A673 (cell line): Measurements from ENCODE around the gene GIGYF2. TPM values are rescaled to one million over a fixed set of nuclear protein-coding genes. Genes with fewer than 3 reads are reported as not detected.

Experiments
- BruUV-seq: library from RNA; stranded (reverse); fragments of 400-500 nt; replicated peaks from 2 replicates; lab custom pipeline; 2021; lab: Mats Ljungman, UMichigan
- CTCF ChIA-PET: fragments of 300-600 bp; sonication (Branson Sonifier 250); formaldehyde crosslinking; loops from one replicate; lab custom pipeline; 2022; ENCODE audit warnings: antibody characterized with exemption; lab: Charles Lee
- POLR2A ChIA-PET: fragments of 300-600 bp; sonication (Branson Sonifier 250); formaldehyde crosslinking; loops from one replicate; lab custom pipeline; 2022; ENCODE audit warnings: antibody characterized with exemption; ENCODE audit not compliant: low non-redundant PET; lab: Charles Lee
- DNase-seq: peaks from one replicate; pipeline ENCODE4 v3.0.0-alpha.2; 2015; ENCODE audit warnings: low spot score
- H3K27ac ChIP-seq: fragments of 200-600 bp; sonication (generic); 2 replicates; pipeline ENCODE4 v1.5.1; 2016; ENCODE audit warnings: mixed run types, low read depth, mild to moderate bottlenecking, mixed read lengths, antibody characterized with exemption, low read length; ENCODE audit not compliant: poor library complexity, severe bottlenecking
- H3K27me3 ChIP-seq: fragments of 200-600 bp; sonication (generic); replicated peaks from 2 replicates; pipeline ENCODE4 v1.6.1; 2017; ENCODE audit warnings: mixed run types, low read depth, mild to moderate bottlenecking, mixed read lengths, antibody characterized with exemption, low read length; ENCODE audit not compliant: insufficient read depth, poor library complexity
- H3K36me3 ChIP-seq: fragments of 200-600 bp; sonication (generic); 2 replicates; pipeline ENCODE4 v1.6.1; 2016; ENCODE audit warnings: mixed run types, mild to moderate bottlenecking, mixed read lengths, antibody characterized with exemption, low read length; ENCODE audit not compliant: insufficient read depth, poor library complexity, severe bottlenecking
- H3K4me1 ChIP-seq: fragments of 200-600 bp; sonication (generic); 2 replicates; pipeline ENCODE4 v1.6.1; 2017; ENCODE audit warnings: mixed run types, mild to moderate bottlenecking, mixed read lengths, antibody characterized with exemption, low read length; ENCODE audit not compliant: insufficient read depth, poor library complexity, severe bottlenecking
- H3K4me3 ChIP-seq: fragments of 200-600 bp; sonication (generic); 2 replicates; pipeline ENCODE4 v1.5.1; 2016; ENCODE audit warnings: low read depth, mixed run types, mild to moderate bottlenecking, mixed read lengths, low read length; ENCODE audit not compliant: poor library complexity, severe bottlenecking
- H3K9me3 ChIP-seq: fragments of 200-600 bp; sonication (generic); 2 replicates; pipeline ENCODE4 v1.6.1; 2016; ENCODE audit warnings: mixed run types, low read depth, mild to moderate bottlenecking, mixed read lengths, antibody characterized with exemption, low read length; ENCODE audit not compliant: poor library complexity, severe bottlenecking
- CTCF ChIP-seq: fragments of 300-800, 200-600 bp; sonication (generic); conservative IDR thresholded peaks from 2 replicates; pipeline ENCODE4 v1.5.1; 2017; ENCODE audit warnings: low read depth, mild to moderate bottlenecking, antibody characterized with exemption, low read length, moderate library complexity, mixed read lengths
- EZH2 ChIP-seq: fragments of 200-600 bp; sonication (generic); IDR thresholded peaks from 2 replicates; pipeline ENCODE4 v1.6.1; 2017; ENCODE audit warnings: borderline replicate concordance, low read depth, mild to moderate bottlenecking, mixed read lengths, antibody characterized with exemption, low read length; ENCODE audit not compliant: poor library complexity, severe bottlenecking
- intact Hi-C: fragments of 100-400 bp; cut with micrococcal nuclease; formaldehyde crosslinking; loops from one replicate; pipeline ENCODE4 v1.10.0; 2022; ENCODE audit not compliant: unreplicated experiment
- total RNA-seq: library from RNA; stranded (reverse); gene quantifications from 2 replicates; pipeline ENCODE4 v1.2.3, GENCODE V29; 2021

Gene GIGYF2
- total RNA-seq, 1 experiment from 2014 or later = 62.8 TPM

GRCh38 chr2:232894746-232895145, 197.6 kb downstream of the GIGYF2 start:
- POLR2A ChIA-PET = no interaction called here
- intact Hi-C loops = no loop called here
- TF ChIP-seq EZH2 = no peak
- no peak for TF ChIP-seq CTCF
- no peak for DNase-seq
- Histone ChIP-seq H3K27me3 (no peaks in the 10 kb centered on the region), H3K4me1 (no peaks in the 10 kb centered on the region), H3K27ac (no peak overlapping the region), H3K9me3 (no peaks in the 10 kb centered on the region), H3K36me3 (no peaks in the 10 kb centered on the region), H3K4me3 (no peak overlapping the region)
- CTCF ChIA-PET = no interaction called here
- BruUV-seq = no TSS peak

- no peak overlapping the region for H3K27ac ChIP-seq
- H3K27me3 ChIP-seq = no peaks in the 10 kb centered on the region
- TF ChIP-seq EZH2 (no peak), CTCF (no peak)
- ChIA-PET CTCF (interaction anchor here (0.5 kb wide), 1 partner anchor 41 kb away, joined by 7 read pairs; no protein-coding TSS in a partner anchor), POLR2A (no interaction called here)
- H3K36me3 ChIP-seq = no peaks in the 10 kb centered on the region
- H3K9me3 ChIP-seq = no peaks in the 10 kb centered on the region
- no peaks in the 10 kb centered on the region for H3K4me1 ChIP-seq
- intact Hi-C loops = no loop called here
- no TSS peak for BruUV-seq
- H3K4me3 ChIP-seq = no peak overlapping the region
- DNase-seq = no peak
Observed at GRCh38 chr2:232896111-232896510, 199.0 kb downstream of the GIGYF2 start.

- no peaks in the 10 kb centered on the region for H3K9me3 ChIP-seq
- BruUV-seq = no TSS peak
- TF ChIP-seq EZH2 = no peak
- no peak for TF ChIP-seq CTCF
- intact Hi-C loops = no loop called here
- CTCF ChIA-PET = no interaction called here
- no peak for DNase-seq
- H3K4me1 ChIP-seq = no peaks in the 10 kb centered on the region
- H3K27me3 ChIP-seq = no peaks in the 10 kb centered on the region
- no peak overlapping the region for H3K27ac ChIP-seq
- H3K36me3 ChIP-seq = no peaks in the 10 kb centered on the region
- no peak overlapping the region for H3K4me3 ChIP-seq
- POLR2A ChIA-PET = no interaction called here
Observed at GRCh38 chr2:232896720-232897597, 199.8 kb downstream of the GIGYF2 start.
